IMR-90 (cell line): ENCODE results near the gene OSBPL9.

Experiments used
- BHLHE40 ChIP-seq: fragments of 150-350 bp; IDR thresholded peaks from 2 replicates; pipeline ENCODE4 v1.6.1; 2016; ENCODE audit warnings: mild to moderate bottlenecking, low read depth, low read length
- CEBPB ChIP-seq: IDR thresholded peaks from 2 replicates; pipeline ENCODE4 v1.6.1; 2012; ENCODE audit warnings: low read depth, low read length, improper control_type of control experiment
- CHD1 ChIP-seq: IDR thresholded peaks from 2 replicates; pipeline ENCODE4 v1.6.1; 2012; ENCODE audit warnings: low read depth, low read length, improper control_type of control experiment
- MXI1 ChIP-seq: IDR thresholded peaks from 2 replicates; pipeline ENCODE4 v1.6.1; 2012; ENCODE audit warnings: low read depth, mild to moderate bottlenecking, low read length, moderate library complexity, borderline replicate concordance
- NFE2L2 ChIP-seq: fragments of 150-350 bp; IDR thresholded peaks from 2 replicates; pipeline ENCODE4 v1.6.1; 2016; ENCODE audit warnings: low read depth, mild to moderate bottlenecking, low read length
- POLR2A ChIP-seq: IDR thresholded peaks from 2 replicates; pipeline ENCODE4 v1.6.1; 2012; ENCODE audit warnings: mild to moderate bottlenecking, low read depth, low read length
- RAD21 ChIP-seq: IDR thresholded peaks from 2 replicates; pipeline ENCODE4 v1.6.1; 2012; ENCODE audit warnings: low read length, improper control_type of control experiment
- RCOR1 ChIP-seq: IDR thresholded peaks from 2 replicates; pipeline ENCODE4 v1.6.1; 2012; ENCODE audit warnings: mild to moderate bottlenecking, low read length, improper control_type of control experiment; ENCODE audit not compliant: insufficient replicate concordance
- RFX5 ChIP-seq: IDR thresholded peaks from 2 replicates; pipeline ENCODE4 v1.8.0; 2012; ENCODE audit warnings: low read depth, mild to moderate bottlenecking, low read length, moderate library complexity
- TF ChIP-seq, protein P1 (sequence below): conservative IDR thresholded peaks from 2 replicates; pipeline ENCODE4 v1.5.1; 2012; ENCODE audit warnings: mild to moderate bottlenecking, low read depth, low read length, improper control_type of control experiment
- TF ChIP-seq, protein P2 (sequence below): fragments of 150-350 bp; IDR thresholded peaks from 2 replicates; pipeline ENCODE4 v1.6.1; 2017; ENCODE audit warnings: mild to moderate bottlenecking, antibody characterized with exemption, low read length, low read depth
- TF ChIP-seq, protein P3 (sequence below): fragments of 150-350 bp; IDR thresholded peaks from 2 replicates; pipeline ENCODE4 v1.6.1; 2016; ENCODE audit warnings: low read depth, mild to moderate bottlenecking, low read length, moderate library complexity, borderline replicate concordance

DNA sequence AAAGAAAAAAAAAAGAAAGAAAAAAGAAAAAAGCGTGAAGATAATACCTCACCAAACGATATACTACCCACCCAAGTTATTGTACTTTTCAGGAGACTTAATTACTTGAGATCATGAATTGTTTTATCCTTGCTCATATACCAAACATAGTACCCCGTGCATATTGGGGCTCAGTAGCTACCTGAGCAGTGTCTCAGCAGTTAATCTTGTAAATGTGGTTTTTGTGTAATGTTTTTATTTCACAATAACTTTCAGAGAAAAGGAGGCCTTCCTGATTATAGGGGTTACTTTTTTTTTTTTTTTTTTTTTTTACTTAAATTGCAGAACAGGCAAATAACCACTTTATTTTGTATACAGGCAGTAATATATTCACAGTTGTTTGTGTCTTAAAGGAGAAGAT, 80.3 kb downstream of the OSBPL9 start:
- TF ChIP-seq, protein P1, sequence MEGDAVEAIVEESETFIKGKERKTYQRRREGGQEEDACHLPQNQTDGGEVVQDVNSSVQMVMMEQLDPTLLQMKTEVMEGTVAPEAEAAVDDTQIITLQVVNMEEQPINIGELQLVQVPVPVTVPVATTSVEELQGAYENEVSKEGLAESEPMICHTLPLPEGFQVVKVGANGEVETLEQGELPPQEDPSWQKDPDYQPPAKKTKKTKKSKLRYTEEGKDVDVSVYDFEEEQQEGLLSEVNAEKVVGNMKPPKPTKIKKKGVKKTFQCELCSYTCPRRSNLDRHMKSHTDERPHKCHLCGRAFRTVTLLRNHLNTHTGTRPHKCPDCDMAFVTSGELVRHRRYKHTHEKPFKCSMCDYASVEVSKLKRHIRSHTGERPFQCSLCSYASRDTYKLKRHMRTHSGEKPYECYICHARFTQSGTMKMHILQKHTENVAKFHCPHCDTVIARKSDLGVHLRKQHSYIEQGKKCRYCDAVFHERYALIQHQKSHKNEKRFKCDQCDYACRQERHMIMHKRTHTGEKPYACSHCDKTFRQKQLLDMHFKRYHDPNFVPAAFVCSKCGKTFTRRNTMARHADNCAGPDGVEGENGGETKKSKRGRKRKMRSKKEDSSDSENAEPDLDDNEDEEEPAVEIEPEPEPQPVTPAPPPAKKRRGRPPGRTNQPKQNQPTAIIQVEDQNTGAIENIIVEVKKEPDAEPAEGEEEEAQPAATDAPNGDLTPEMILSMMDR: no peak
- peak; percentile 60; the same call in 1 of the 2 replicates for TF ChIP-seq CEBPB
- TF ChIP-seq, protein P2, sequence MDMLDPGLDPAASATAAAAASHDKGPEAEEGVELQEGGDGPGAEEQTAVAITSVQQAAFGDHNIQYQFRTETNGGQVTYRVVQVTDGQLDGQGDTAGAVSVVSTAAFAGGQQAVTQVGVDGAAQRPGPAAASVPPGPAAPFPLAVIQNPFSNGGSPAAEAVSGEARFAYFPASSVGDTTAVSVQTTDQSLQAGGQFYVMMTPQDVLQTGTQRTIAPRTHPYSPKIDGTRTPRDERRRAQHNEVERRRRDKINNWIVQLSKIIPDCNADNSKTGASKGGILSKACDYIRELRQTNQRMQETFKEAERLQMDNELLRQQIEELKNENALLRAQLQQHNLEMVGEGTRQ: no peak
- TF ChIP-seq MXI1: no peak
- no peak for TF ChIP-seq POLR2A
- TF ChIP-seq BHLHE40: no peak
- no peak for TF ChIP-seq RFX5
- no peak for TF ChIP-seq RAD21
- no peak for TF ChIP-seq RCOR1
- no peak for TF ChIP-seq NFE2L2
- TF ChIP-seq, protein P3, sequence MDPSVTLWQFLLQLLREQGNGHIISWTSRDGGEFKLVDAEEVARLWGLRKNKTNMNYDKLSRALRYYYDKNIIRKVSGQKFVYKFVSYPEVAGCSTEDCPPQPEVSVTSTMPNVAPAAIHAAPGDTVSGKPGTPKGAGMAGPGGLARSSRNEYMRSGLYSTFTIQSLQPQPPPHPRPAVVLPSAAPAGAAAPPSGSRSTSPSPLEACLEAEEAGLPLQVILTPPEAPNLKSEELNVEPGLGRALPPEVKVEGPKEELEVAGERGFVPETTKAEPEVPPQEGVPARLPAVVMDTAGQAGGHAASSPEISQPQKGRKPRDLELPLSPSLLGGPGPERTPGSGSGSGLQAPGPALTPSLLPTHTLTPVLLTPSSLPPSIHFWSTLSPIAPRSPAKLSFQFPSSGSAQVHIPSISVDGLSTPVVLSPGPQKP: no peak
- no peak for TF ChIP-seq CHD1
